HG03432 (cell line): ENCODE measurements around the gene TNRC6A.

Experiments used
- ATAC-seq: cut with Tn5 transposase; IDR thresholded peaks from one replicate; pipeline ENCODE4 v1.9.1; 2021; ENCODE audit warnings: mild to moderate bottlenecking, moderate library complexity; ENCODE audit not compliant: unreplicated experiment

TNRC6A gene

DNA sequence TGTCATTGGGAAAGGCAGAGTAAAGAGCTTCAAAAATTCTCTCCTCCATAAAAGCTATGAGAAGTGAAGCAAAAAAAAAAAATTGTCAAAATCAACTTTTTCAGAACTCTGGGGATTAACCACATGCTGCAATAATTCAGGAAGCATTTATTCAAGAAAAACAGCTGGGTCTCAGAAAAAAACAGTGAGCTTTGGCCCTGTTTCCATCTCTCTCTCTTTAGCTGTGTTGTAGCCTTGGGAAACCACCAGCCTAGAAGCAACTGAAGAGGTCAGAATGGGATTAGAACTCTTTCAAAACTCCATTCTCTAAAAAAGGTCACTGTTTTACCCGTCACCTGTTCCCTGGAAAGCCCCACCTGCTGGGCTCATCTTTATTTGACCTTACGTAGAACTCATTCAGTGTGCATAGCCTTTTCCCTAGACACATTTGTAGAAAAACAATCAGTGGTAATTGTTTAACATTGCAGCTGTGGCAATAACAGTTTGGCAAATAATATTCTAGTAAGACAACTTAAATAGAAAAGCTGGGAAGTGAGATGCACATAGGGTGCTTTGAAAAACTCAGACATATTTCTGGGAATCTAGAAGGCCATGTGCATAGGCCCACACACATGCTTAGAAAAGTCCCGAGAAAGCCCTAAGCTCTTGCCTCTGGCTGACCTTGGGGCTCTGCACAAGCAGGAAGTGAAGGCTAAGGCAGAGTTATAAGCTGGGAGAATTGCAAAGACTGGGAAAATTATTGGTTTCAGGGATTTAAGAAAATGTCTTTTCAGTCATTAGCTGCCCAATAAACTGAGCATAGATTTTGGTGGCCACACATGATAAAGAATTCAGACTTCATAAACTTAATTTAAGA lies 134.4 kb downstream of the TNRC6A start:
- no peak for ATAC-seq

DNA sequence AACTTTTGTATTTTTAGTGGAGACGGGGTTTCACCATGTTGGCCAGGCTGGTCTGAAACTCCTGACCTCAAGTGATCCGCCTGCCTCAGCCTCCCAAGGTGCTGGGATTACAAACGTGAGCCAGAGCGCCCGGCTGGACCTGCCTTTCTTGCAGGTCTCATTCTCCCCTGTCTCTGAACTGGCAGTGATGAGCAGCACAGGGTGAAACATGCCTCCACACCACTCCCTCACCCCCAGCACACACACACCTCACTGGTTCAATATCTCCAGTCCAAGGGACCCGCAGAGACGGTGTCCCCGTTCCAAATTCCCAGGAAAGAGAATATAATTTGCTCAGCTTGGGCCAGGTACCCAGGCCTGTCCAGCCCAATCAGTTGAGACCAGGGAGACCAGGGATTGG lies 139.6 kb downstream of the TNRC6A start:
- no peak for ATAC-seq

DNA sequence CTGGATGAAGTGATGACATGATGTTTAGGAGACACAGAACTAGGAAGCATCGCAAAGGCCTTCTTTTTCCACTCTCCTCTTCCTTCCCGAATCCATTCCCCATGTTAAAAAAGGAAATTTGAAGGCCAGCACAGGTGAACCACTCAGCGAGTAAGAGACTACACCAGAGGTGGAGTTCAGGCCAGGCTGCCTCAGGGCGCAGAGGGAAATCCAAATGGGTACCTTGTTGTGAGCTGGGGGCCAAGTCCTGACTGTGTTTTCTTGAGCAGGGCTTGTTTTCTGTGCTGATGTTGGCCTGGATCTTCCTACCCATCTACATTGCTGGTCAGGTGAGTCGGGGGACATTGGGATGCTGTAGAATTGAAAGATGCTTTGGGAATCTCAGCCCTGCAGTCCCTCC lies 142.4 kb downstream of the TNRC6A start:
- no peak for ATAC-seq

DNA sequence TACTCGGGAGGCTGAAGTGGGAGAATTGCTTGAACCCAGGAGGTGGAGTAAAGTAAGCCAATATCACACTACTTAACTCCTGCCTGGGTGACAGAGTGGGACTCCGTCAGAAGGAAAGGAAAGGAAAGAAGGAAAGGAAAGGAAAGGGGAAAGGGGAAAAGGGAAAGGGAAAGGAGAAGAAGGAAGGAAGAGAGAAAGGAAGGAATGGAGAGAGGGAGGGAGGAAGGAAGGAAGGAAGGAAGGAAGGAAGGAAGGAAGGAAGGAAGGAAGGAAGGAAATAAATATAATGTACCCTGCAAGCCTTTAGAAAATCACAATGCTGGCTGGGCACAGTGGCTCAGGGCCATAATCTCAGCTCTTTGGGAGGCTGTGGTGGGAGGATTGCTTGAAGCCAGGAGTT lies 143.6 kb downstream of the TNRC6A start:
- ATAC-seq = no peak

DNA sequence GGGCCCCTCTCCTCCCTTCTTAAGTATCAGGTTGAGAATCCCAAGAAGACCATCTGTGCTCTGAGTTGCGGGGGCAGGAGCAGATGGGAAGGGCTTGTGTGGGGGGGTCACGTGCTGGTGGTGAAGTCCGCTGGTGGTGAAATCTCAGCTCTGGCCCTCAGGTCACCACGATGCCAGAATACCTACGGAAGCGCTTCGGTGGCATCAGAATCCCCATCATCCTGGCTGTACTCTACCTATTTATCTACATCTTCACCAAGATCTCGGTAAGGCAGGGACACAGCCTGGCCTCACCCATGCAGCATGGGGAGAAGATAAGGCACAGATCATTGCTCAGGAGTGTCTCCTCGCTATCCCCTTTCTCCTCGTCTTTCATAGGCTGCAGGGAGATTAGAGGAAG lies 146.0 kb downstream of the TNRC6A start:
- ATAC-seq = no peak
